ENCODE results near the gene IQCK. TPM values are rescaled to one million over a fixed set of nuclear protein-coding genes. Genes with fewer than 3 reads are reported as not detected.

IQCK gene
- total and polyA plus RNA-seq, 2 donors (not counting 3 experiments of a cell fraction or from before 2014, with no cell fraction given) = 17.2 to 18.1 TPM

DNA sequence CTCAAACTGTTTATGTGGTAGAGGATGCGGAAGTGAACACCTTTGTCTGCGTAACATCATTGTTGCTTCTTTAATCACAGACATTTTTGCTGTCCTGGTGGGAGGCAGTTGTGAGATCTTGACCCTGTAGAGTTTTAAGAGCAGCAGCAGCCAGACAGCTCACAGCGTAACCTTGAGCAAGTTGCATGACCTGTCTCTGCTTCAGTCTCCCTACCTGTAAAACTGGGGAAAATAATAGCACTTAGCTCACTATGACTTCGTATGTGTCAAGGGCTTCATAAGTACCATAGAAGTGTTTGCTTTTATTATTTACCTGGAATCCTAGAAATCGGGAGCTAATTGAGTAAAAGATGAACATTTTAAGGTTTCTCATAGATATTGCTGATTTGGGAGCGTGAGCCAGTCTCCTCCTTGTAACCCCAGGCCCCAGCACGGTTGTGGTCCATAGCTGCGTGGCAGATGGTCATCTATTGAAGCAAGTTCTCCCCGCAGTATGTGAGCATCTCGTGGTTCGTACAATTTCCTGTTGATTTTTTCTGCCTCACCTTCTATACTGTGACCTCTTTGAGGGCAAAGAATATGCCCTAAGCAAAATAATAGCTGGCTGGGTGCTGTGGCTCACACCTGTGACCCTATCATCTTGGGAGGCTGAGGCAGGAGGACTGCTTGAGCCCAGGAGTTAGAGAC lies 132.2 kb downstream of the IQCK start:
- peaks cover 8% of the 10 kb centered on the region for H3K4me1 ChIP-seq (ENCODE audit: control insufficient read depth, extremely low read depth, insufficient read depth, low read length)
- no peaks in the 10 kb centered on the region for H3K9me1 ChIP-seq (replicated peaks; ENCODE audit: control insufficient read depth, extremely low read depth, insufficient read depth, low read length)
- H3K4me3 ChIP-seq (replicated peaks in 1 of 3; ENCODE audit: insufficient read depth in 1 of 3, low read depth in 1 of 3, low read length in 3 of 3) = no peak overlapping the region
- H3K27me3 ChIP-seq (ENCODE audit: control insufficient read depth in 2 of 2, insufficient read depth in 2 of 2, low read length in 2 of 2) = no peaks in the 10 kb centered on the region
- FAIRE-seq (no peak), DNase-seq (ENCODE audit: low read depth, low spot score) (no peak)
- H3K79me2 ChIP-seq (ENCODE audit: control insufficient read depth, insufficient read depth, low read length) = no peaks in the 10 kb centered on the region
- no peaks in the 10 kb centered on the region for H4K20me1 ChIP-seq (replicated peaks; ENCODE audit: control insufficient read depth, extremely low read depth, insufficient read depth, low read length)
- CTCF ChIA-PET = interaction anchor here (0.8 to 1.4 kb wide), 6 partner anchors 10 to 107 kb away, joined by 3 read pairs; partner anchors contain the start of gene GPRC5B
- dilution Hi-C loops (cut with MboI; ENCODE audit: extremely low pct_ligation_motif_present, low sequenced_read_pairs) (no loop called here), intact Hi-C loops (cut with micrococcal nuclease) (no loop called here)
- no peak overlapping the region for H3K4me2 ChIP-seq (ENCODE audit: insufficient read depth, low read length)
- TF ChIP-seq POLR2A (IDR thresholded peaks at IDR 0.05; ENCODE audit: low read depth, low read length) (no peak), MYC (IDR thresholded peaks at IDR 0.05; ENCODE audit: low read depth, low read length) (no peak), POLR2AphosphoS5 (IDR thresholded peaks at IDR 0.05; ENCODE audit: insufficient read depth, low read depth, low read length) (no peak), EZH2 (IDR thresholded peaks at IDR 0.05; ENCODE audit: borderline replicate concordance, low read depth, low read length, severe bottlenecking) (no peak)
- H3K27ac ChIP-seq (ENCODE audit: insufficient read depth, low read depth, low read length) = no peak overlapping the region
- BruUV-seq (replicated peaks) = no TSS peak
- no peak overlapping the region for H2AFZ ChIP-seq (ENCODE audit: low read depth, low read length)
- POLR2A ChIA-PET = no interaction called here
- H3K9ac ChIP-seq (replicated peaks; ENCODE audit: extremely low read depth, insufficient read depth, low read length) = no peak overlapping the region
- H3K9me3 ChIP-seq (replicated peaks; ENCODE audit: control insufficient read depth, insufficient read depth, low read length) = no peaks in the 10 kb centered on the region
- H3K36me3 ChIP-seq (ENCODE audit: control insufficient read depth in 2 of 2, extremely low read depth in 1 of 2, insufficient read depth in 2 of 2, low read length in 2 of 2) = no peaks in the 10 kb centered on the region

DNA sequence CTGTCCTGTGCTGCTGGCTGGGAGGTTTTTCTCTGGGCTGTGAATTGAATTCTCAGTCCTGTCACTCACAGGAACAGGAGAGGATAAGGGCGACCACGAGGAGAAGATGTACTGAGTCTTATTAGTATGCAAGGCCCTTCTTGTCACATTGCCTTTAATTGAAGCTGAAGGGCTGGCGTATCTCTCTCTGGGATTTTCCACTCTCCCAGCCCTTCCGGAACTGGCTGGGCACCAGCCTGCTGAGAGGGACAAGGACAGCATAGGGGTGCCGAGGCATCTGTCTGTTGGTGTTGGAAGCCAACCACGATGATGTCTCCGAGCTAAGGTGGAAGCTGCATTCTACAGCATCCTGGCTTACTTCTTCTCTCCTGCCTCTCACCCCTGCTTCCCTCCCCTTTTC lies 133.4 kb downstream of the IQCK start:
- H3K27me3 ChIP-seq (ENCODE audit: control insufficient read depth in 2 of 2, insufficient read depth in 2 of 2, low read length in 2 of 2) = no peaks in the 10 kb centered on the region
- no peak overlapping the region for H3K9ac ChIP-seq (replicated peaks; ENCODE audit: extremely low read depth, insufficient read depth, low read length)
- H3K27ac ChIP-seq (ENCODE audit: insufficient read depth, low read depth, low read length) = no peak overlapping the region
- H3K9me1 ChIP-seq (replicated peaks; ENCODE audit: control insufficient read depth, extremely low read depth, insufficient read depth, low read length) = no peaks in the 10 kb centered on the region
- H4K20me1 ChIP-seq (replicated peaks; ENCODE audit: control insufficient read depth, extremely low read depth, insufficient read depth, low read length) = no peaks in the 10 kb centered on the region
- DNase-seq (ENCODE audit: low read depth, low spot score) (peak; percentile 25), FAIRE-seq (peak; percentile 58)
- TF ChIP-seq POLR2A (IDR thresholded peaks at IDR 0.05; ENCODE audit: low read depth, low read length) (no peak), CTCF (IDR thresholded peaks at IDR 0.05; ENCODE audit: extremely low read depth in 1 of 2, insufficient read depth in 1 of 2, low read depth in 1 of 2, low read length in 2 of 2) (no peak), GATA2 (IDR thresholded peaks at IDR 0.05; ENCODE audit: insufficient read depth, insufficient read length, low read depth, low read length) (no peak), FOS (IDR thresholded peaks at IDR 0.05; ENCODE audit: borderline replicate concordance, insufficient read depth, low read length) (no peak), JUN (IDR thresholded peaks at IDR 0.05; ENCODE audit: borderline replicate concordance, insufficient read depth, insufficient read length, low read depth) (no peak), POLR2AphosphoS5 (IDR thresholded peaks at IDR 0.05; ENCODE audit: insufficient read depth, low read depth, low read length) (no peak), MYC (IDR thresholded peaks at IDR 0.05; ENCODE audit: low read depth, low read length) (no peak), EZH2 (IDR thresholded peaks at IDR 0.05; ENCODE audit: borderline replicate concordance, low read depth, low read length, severe bottlenecking) (no peak)
- TF ChIP-seq, protein P1, sequence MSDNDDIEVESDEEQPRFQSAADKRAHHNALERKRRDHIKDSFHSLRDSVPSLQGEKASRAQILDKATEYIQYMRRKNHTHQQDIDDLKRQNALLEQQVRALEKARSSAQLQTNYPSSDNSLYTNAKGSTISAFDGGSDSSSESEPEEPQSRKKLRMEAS (IDR thresholded peaks at IDR 0.05; ENCODE audit: insufficient read depth, insufficient read length) = no peak
- H3K4me2 ChIP-seq (ENCODE audit: insufficient read depth, low read length) = no peak overlapping the region
- intact Hi-C loops (cut with micrococcal nuclease) (no loop called here), dilution Hi-C loops (cut with MboI; ENCODE audit: extremely low pct_ligation_motif_present, low sequenced_read_pairs) (no loop called here)
- no peaks in the 10 kb centered on the region for H3K79me2 ChIP-seq (ENCODE audit: control insufficient read depth, insufficient read depth, low read length)
- H3K9me3 ChIP-seq (replicated peaks; ENCODE audit: control insufficient read depth, insufficient read depth, low read length) = no peaks in the 10 kb centered on the region
- H3K4me3 ChIP-seq (replicated peaks in 1 of 3; ENCODE audit: insufficient read depth in 1 of 3, low read depth in 1 of 3, low read length in 3 of 3) = no peak overlapping the region
- no TSS peak for BruUV-seq (replicated peaks)
- H3K4me1 ChIP-seq (ENCODE audit: control insufficient read depth, extremely low read depth, insufficient read depth, low read length) = peaks cover 8% of the 10 kb centered on the region
- H3K36me3 ChIP-seq (ENCODE audit: control insufficient read depth in 2 of 2, extremely low read depth in 1 of 2, insufficient read depth in 2 of 2, low read length in 2 of 2) = no peaks in the 10 kb centered on the region
- ChIA-PET POLR2A (interaction anchor here (0.6 to 1.0 kb wide), 2 partner anchors 373 to 1669 kb away, joined by 3 to 5 read pairs; no protein-coding TSS in a partner anchor), CTCF (interaction anchor here (1.2 kb wide), 2 partner anchors 8 to 250 kb away, joined by 3 to 5 read pairs; no protein-coding TSS in a partner anchor)
- H2AFZ ChIP-seq (ENCODE audit: low read depth, low read length) = no peak overlapping the region

All from endothelial cell of umbilical vein (primary cell).